OCI-LY7 (cell line): Measurements from ENCODE around the gene DUSP6. TPM values are rescaled to one million over a fixed set of nuclear protein-coding genes. Genes with fewer than 3 reads are reported as not detected.

Experiments used
- BruUV-seq: library from RNA; stranded (reverse); fragments of 400-500 nt; replicated peaks from 2 replicates; lab custom pipeline; 2021; lab: Mats Ljungman, UMichigan
- CTCF ChIA-PET: fragments of 300-600 bp; sonication (Branson Sonifier 250); formaldehyde crosslinking; loops from one replicate; lab custom pipeline; 2022; ENCODE audit warnings: antibody characterized with exemption; ENCODE audit not compliant: unreplicated experiment; lab: Charles Lee
- POLR2A ChIA-PET: fragments of 300-600 bp; sonication (Branson Sonifier 250); formaldehyde crosslinking; loops from one replicate; lab custom pipeline; 2022; ENCODE audit warnings: antibody characterized with exemption; lab: Charles Lee
- DNase-seq: peaks from one replicate; pipeline ENCODE4 v3.0.0-alpha.2; 2015; ENCODE audit warnings: low spot score
- H2AFZ ChIP-seq: fragments of 200-600 bp; sonication (generic), shearing (Covaris generic); 2 replicates; pipeline ENCODE4 v1.6.1; 2014; ENCODE audit warnings: mild to moderate bottlenecking, antibody characterized with exemption, low read length, moderate library complexity
- H3K27ac ChIP-seq: fragments of 200-600 bp; sonication (generic); 2 replicates; pipeline ENCODE4 v1.5.1; 2014; ENCODE audit warnings: mixed run types, low read depth, mild to moderate bottlenecking, moderate library complexity, low read length, inconsistent platforms; ENCODE audit not compliant: poor library complexity, severe bottlenecking
- H3K36me3 ChIP-seq: fragments of 200-600 bp; sonication (generic); 2 replicates; pipeline ENCODE4 v1.6.1; 2014; ENCODE audit warnings: mild to moderate bottlenecking, antibody characterized with exemption, low read length, moderate library complexity, mixed read lengths; ENCODE audit not compliant: insufficient read depth
- H3K4me1 ChIP-seq: fragments of 200-600 bp; sonication (generic); 2 replicates; pipeline ENCODE4 v1.5.1; 2014; ENCODE audit warnings: mild to moderate bottlenecking, low read length; ENCODE audit not compliant: insufficient read depth, poor library complexity, severe bottlenecking
- H3K4me2 ChIP-seq: fragments of 200-600 bp; sonication (generic); 2 replicates; pipeline ENCODE4 v1.6.1; 2014; ENCODE audit warnings: mild to moderate bottlenecking, low read length
- H3K4me3 ChIP-seq: fragments of 200-600 bp; sonication (generic); 2 replicates; pipeline ENCODE4 v1.5.1; 2014; ENCODE audit warnings: mild to moderate bottlenecking, low read depth, low read length; ENCODE audit not compliant: poor library complexity, severe bottlenecking
- H3K79me2 ChIP-seq: fragments of 200-600 bp; sonication (generic); 2 replicates; pipeline ENCODE4 v1.6.1; 2016; ENCODE audit warnings: low read depth, mild to moderate bottlenecking, low read length, moderate library complexity, mixed read lengths; ENCODE audit not compliant: insufficient read depth
- H3K9me2 ChIP-seq: fragments of 200-600 bp; sonication (generic); 2 replicates; pipeline ENCODE4 v1.6.1; 2016; ENCODE audit warnings: mild to moderate bottlenecking, low read length, mixed read lengths; ENCODE audit not compliant: insufficient read depth
- H3K9me3 ChIP-seq: fragments of 200-600 bp; sonication (generic); 2 replicates; pipeline ENCODE4 v1.6.1; 2014; ENCODE audit warnings: mild to moderate bottlenecking, mixed run types, low read length, mixed read lengths
- H4K20me1 ChIP-seq: fragments of 200-600 bp; sonication (generic); 2 replicates; pipeline ENCODE4 v1.6.1; 2014; ENCODE audit warnings: mild to moderate bottlenecking, antibody characterized with exemption, low read length, moderate library complexity, mixed read lengths; ENCODE audit not compliant: insufficient read depth
- CTCF ChIP-seq: fragments of 200-600 bp; sonication (generic); conservative IDR thresholded peaks from 2 replicates; pipeline ENCODE4 v1.5.1; 2014; ENCODE audit warnings: mild to moderate bottlenecking, antibody characterized with exemption, low read length, moderate library complexity, mixed read lengths
- EZH2phosphoT487 ChIP-seq: fragments of 200-600 bp; sonication (generic); IDR thresholded peaks from 2 replicates; pipeline ENCODE4 v1.6.1; 2018; ENCODE audit warnings: low read depth, borderline replicate concordance, mild to moderate bottlenecking, mixed run types, antibody characterized with exemption, low read length, moderate library complexity, mixed read lengths
- intact Hi-C: fragments of 100-400 bp; cut with micrococcal nuclease; formaldehyde crosslinking; loops from one replicate; pipeline ENCODE4 v1.10.0; 2022; ENCODE audit not compliant: unreplicated experiment
- total RNA-seq, 2 experiments: library from RNA; depleted of rRNA in 1 of 2; stranded (reverse); fragments of >200 nt in 1 of 2; shearing (Covaris generic) in 1 of 2; gene quantifications; 2 replicates each; pipeline ENCODE4 v1.2.3, GENCODE V29; 2014 to 2022

Gene DUSP6
- total RNA-seq, 2 experiments from 2014 or later, result 0.47 to 2.2 TPM

- H3K4me2 ChIP-seq, result peak overlapping the region; percentile 71
- H3K4me1 ChIP-seq, result peaks cover 50% of the 10 kb centered on the region
- H2AFZ ChIP-seq, result peak overlapping the region; percentile 70; the same call in 1 of the 2 replicates
- ChIA-PET CTCF (interaction anchor here (0.8 to 2.2 kb wide), 2 partner anchors 29 to 31 kb away, joined by 5 to 8 read pairs; no protein-coding TSS in a partner anchor), POLR2A (interaction anchor here (0.6 to 3.0 kb wide), 13 partner anchors 9 to 1863 kb away, joined by 3 to 23 read pairs (median 4); no protein-coding TSS in a partner anchor)
- no peak for TF ChIP-seq CTCF
- no peak for TF ChIP-seq EZH2phosphoT487
- intact Hi-C loops, result loop anchor here (5.0 kb wide), 2 partner anchors 98 to 182 kb away; partner anchors contain the start of gene POC1B
- no peaks in the 10 kb centered on the region for H3K79me2 ChIP-seq
- H4K20me1 ChIP-seq, result no peaks in the 10 kb centered on the region
- H3K4me3 ChIP-seq, result peak overlapping the region; percentile 51
- no TSS peak for BruUV-seq
- H3K36me3 ChIP-seq, result no peaks in the 10 kb centered on the region
- no peaks in the 10 kb centered on the region for H3K9me2 ChIP-seq
- no peak for DNase-seq
- H3K9me3 ChIP-seq, result no peaks in the 10 kb centered on the region
- H3K27ac ChIP-seq, result no peak overlapping the region
Observed at GRCh38 chr12:89345376-89345775, 6.9 kb downstream of the DUSP6 start.

DNA sequence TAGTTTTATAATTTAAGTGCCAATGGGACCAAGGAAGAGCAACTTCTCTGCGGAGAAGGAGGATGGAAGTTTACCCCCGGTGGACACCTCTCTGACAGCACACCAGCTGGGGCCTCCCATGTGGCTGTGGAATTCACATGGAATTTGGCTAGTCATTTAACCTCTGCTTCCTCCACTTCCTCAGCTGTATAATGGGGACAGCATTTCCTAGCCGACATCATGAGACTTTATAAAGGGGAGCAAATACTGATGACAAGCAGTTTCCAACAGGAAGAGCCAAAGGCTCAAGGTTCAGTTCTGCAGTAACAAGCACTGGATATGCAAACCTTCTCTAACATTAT, 7.5 kb downstream of the DUSP6 start:
- ChIA-PET CTCF (interaction anchor here (2.2 kb wide), 1 partner anchor 30 kb away, joined by 8 read pairs; no protein-coding TSS in a partner anchor), POLR2A (interaction anchor here (1.6 to 3.0 kb wide), 4 partner anchors 12 to 152 kb away, joined by 3 to 23 read pairs (median 10); no protein-coding TSS in a partner anchor)
- H3K4me3 ChIP-seq, result no peak overlapping the region
- no peak for TF ChIP-seq EZH2phosphoT487
- TF ChIP-seq CTCF, result no peak
- H3K36me3 ChIP-seq, result no peaks in the 10 kb centered on the region
- H3K79me2 ChIP-seq, result no peaks in the 10 kb centered on the region
- intact Hi-C loops, result loop anchor here (5.0 kb wide), 2 partner anchors 98 to 182 kb away; partner anchors contain the start of gene POC1B
- H3K4me2 ChIP-seq, result peak overlapping the region; percentile 71
- H3K9me2 ChIP-seq, result no peaks in the 10 kb centered on the region
- peaks cover 45% of the 10 kb centered on the region for H3K4me1 ChIP-seq
- no TSS peak for BruUV-seq
- H2AFZ ChIP-seq, result no peak overlapping the region
- no peak overlapping the region for H3K27ac ChIP-seq
- H3K9me3 ChIP-seq, result no peaks in the 10 kb centered on the region
- no peak for DNase-seq
- no peaks in the 10 kb centered on the region for H4K20me1 ChIP-seq

- H3K9me3 ChIP-seq, result no peaks in the 10 kb centered on the region
- H3K79me2 ChIP-seq, result no peaks in the 10 kb centered on the region
- CTCF ChIA-PET, result interaction anchor here (2.2 kb wide), 1 partner anchor 30 kb away, joined by 8 read pairs; no protein-coding TSS in a partner anchor
Observed at GRCh38 chr12:89344043-89344861, 8.0 kb downstream of the DUSP6 start.

More at GRCh38 chr12:89344043-89344861, 8.0 kb downstream of the DUSP6 start:
- no peak overlapping the region for H3K4me2 ChIP-seq
- BruUV-seq, result no TSS peak
- DNase-seq, result no peak
- H2AFZ ChIP-seq, result no peak overlapping the region
- H3K4me3 ChIP-seq, result no peak overlapping the region
- H3K9me2 ChIP-seq, result no peaks in the 10 kb centered on the region
- peaks cover 39% of the 10 kb centered on the region for H3K4me1 ChIP-seq
- POLR2A ChIA-PET, result interaction anchor here (1.6 to 3.0 kb wide), 4 partner anchors 12 to 151 kb away, joined by 3 to 23 read pairs (median 10); no protein-coding TSS in a partner anchor
- TF ChIP-seq CTCF (no peak), EZH2phosphoT487 (no peak)
- no peak overlapping the region for H3K27ac ChIP-seq
- intact Hi-C loops, result no loop called here
- no peaks in the 10 kb centered on the region for H3K36me3 ChIP-seq
- no peaks in the 10 kb centered on the region for H4K20me1 ChIP-seq
